ENCODE results near the gene ATP9B. TPM values are rescaled to one million over a fixed set of nuclear protein-coding genes. Genes with fewer than 3 reads are reported as not detected.

Gene ATP9B
- total RNA-seq, 1 experiment from 2014 or later = 25.6 TPM

GRCh38 chr18:79367989-79368388, 298.8 kb downstream of the ATP9B start:
- Mint-ChIP-seq H3K9me3 (ENCODE audit: low read depth, unreplicated experiment) (peaks cover 3% of the 10 kb centered on the region), H3K4me3 (ENCODE audit: low read depth, unreplicated experiment) (no peak overlapping the region), H3K4me1 (ENCODE audit: low read depth, unreplicated experiment) (no peaks in the 10 kb centered on the region), H3K27me3 (ENCODE audit: unreplicated experiment) (no peaks in the 10 kb centered on the region), H3K27ac (ENCODE audit: unreplicated experiment) (no peak overlapping the region), H3K36me3 (ENCODE audit: insufficient read depth, unreplicated experiment) (no peaks in the 10 kb centered on the region)
- CTCF ChIA-PET = no interaction called here
- intact Hi-C loops (cut with micrococcal nuclease; ENCODE audit: unreplicated experiment) = no loop called here
- no peak for DNase-seq
- no peak for TF ChIP-seq CTCF (IDR thresholded peaks at IDR 0.05; ENCODE audit: unreplicated experiment)
- no TSS peak for BruUV-seq (replicated peaks)

GRCh38 chr18:79368681-79369080, 299.5 kb downstream of the ATP9B start:
- H3K27ac Mint-ChIP-seq (ENCODE audit: unreplicated experiment) = no peak overlapping the region
- no peaks in the 10 kb centered on the region for H3K9me3 Mint-ChIP-seq (ENCODE audit: low read depth, unreplicated experiment)
- H3K36me3 Mint-ChIP-seq (ENCODE audit: insufficient read depth, unreplicated experiment) = no peaks in the 10 kb centered on the region
- no peak overlapping the region for H3K4me3 Mint-ChIP-seq (ENCODE audit: low read depth, unreplicated experiment)
- BruUV-seq (replicated peaks) = no TSS peak
- no peak for TF ChIP-seq CTCF (IDR thresholded peaks at IDR 0.05; ENCODE audit: unreplicated experiment)
- H3K4me1 Mint-ChIP-seq (ENCODE audit: low read depth, unreplicated experiment) = no peaks in the 10 kb centered on the region
- intact Hi-C loops (cut with micrococcal nuclease; ENCODE audit: unreplicated experiment) = no loop called here
- DNase-seq = no peak
- no peaks in the 10 kb centered on the region for H3K27me3 Mint-ChIP-seq (ENCODE audit: unreplicated experiment)
- CTCF ChIA-PET = no interaction called here

- H3K4me3 Mint-ChIP-seq (ENCODE audit: low read depth, unreplicated experiment) = no peak overlapping the region
- no peaks in the 10 kb centered on the region for H3K36me3 Mint-ChIP-seq (ENCODE audit: insufficient read depth, unreplicated experiment)
- H3K9me3 Mint-ChIP-seq (ENCODE audit: low read depth, unreplicated experiment) = no peaks in the 10 kb centered on the region
- CTCF ChIA-PET = no interaction called here
- H3K4me1 Mint-ChIP-seq (ENCODE audit: low read depth, unreplicated experiment) = no peaks in the 10 kb centered on the region
- no TSS peak for BruUV-seq (replicated peaks)
- no peak for DNase-seq
- H3K27me3 Mint-ChIP-seq (ENCODE audit: unreplicated experiment) = no peaks in the 10 kb centered on the region
- no peak for TF ChIP-seq CTCF (IDR thresholded peaks at IDR 0.05; ENCODE audit: unreplicated experiment)
- H3K27ac Mint-ChIP-seq (ENCODE audit: unreplicated experiment) = no peak overlapping the region
- intact Hi-C loops (cut with micrococcal nuclease; ENCODE audit: unreplicated experiment) = no loop called here
Observed at GRCh38 chr18:79371561-79372121, 302.4 kb downstream of the ATP9B start.

- no peak overlapping the region for H3K4me3 Mint-ChIP-seq (ENCODE audit: low read depth, unreplicated experiment)
Observed at GRCh38 chr18:79372461-79372860, 303.3 kb downstream of the ATP9B start.

More at GRCh38 chr18:79372461-79372860, 303.3 kb downstream of the ATP9B start:
- intact Hi-C loops (cut with micrococcal nuclease; ENCODE audit: unreplicated experiment) = no loop called here
- Mint-ChIP-seq H3K4me1 (ENCODE audit: low read depth, unreplicated experiment) (no peaks in the 10 kb centered on the region), H3K36me3 (ENCODE audit: insufficient read depth, unreplicated experiment) (no peaks in the 10 kb centered on the region), H3K27me3 (ENCODE audit: unreplicated experiment) (no peaks in the 10 kb centered on the region), H3K27ac (ENCODE audit: unreplicated experiment) (no peak overlapping the region), H3K9me3 (ENCODE audit: low read depth, unreplicated experiment) (no peaks in the 10 kb centered on the region)
- no TSS peak for BruUV-seq (replicated peaks)
- CTCF ChIA-PET = no interaction called here
- no peak for DNase-seq
- TF ChIP-seq CTCF (IDR thresholded peaks at IDR 0.05; ENCODE audit: unreplicated experiment) = no peak
